GM08714 (cell line): ENCODE data around the gene AP1G1.
"Not testable (repeated sequence)": the region's sequence is repeated elsewhere in the genome, so short reads cannot be mapped to it uniquely, and the experiment has no call there.

ENCODE experiments used
- H3K4me3 ChIP-seq: fragments of 200-500 bp; sonication (Bioruptor generic); 2 replicates; pipeline ENCODE4 v1.5.1; 2014; ENCODE audit warnings: mild to moderate bottlenecking, low read length, inconsistent platforms
- ZNF274 ChIP-seq: IDR thresholded peaks from 2 replicates; pipeline ENCODE4 v1.6.1; 2012; ENCODE audit warnings: mild to moderate bottlenecking, low read depth, low read length

The AP1G1 gene

DNA sequence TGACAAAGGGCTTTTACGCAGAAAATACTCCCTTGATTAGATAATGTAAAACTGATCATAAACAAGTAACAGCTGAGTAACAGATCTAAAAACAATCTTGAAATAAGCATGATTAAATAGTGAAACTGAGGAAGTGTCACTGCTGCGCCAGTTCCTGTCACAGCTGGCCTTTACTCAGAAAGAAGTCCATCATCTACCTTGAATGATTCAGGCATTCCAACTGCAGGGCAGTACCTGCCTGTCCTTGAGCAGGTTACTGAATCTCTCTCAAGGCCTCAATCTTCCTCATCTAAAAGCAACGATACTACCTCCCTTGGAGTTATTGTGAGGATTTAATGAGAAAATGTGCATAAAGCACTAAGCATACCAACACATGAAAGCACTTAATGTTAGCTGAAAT is 96.8 kb downstream of the AP1G1 start:
- no peak overlapping the region for H3K4me3 ChIP-seq
- no peak for TF ChIP-seq ZNF274

DNA sequence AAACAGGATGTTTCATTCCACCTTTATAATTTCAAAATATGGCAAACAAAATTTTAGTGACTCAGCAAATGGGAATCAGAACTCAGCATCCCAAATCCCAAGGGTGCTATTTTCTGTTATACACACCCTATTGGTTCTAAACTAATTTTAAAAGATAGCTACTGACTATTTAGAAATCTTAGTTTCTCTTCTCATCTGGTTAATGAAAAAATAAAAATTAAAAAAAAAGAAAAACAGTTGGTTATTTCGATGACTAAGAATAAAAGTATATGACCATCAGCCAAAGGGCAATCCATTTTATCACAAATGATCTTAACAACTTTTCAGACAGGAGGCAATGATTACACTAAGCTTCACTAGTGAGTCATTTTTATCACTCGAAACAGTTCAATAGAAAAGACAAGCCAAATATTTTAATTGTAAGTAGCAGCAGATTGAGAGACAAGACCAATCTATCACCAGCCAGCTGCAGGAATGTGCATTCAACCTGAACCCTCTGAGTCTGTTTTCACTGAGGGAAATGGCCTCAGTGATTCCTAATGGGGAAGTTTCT is 99.3 kb downstream of the AP1G1 start:
- no peak overlapping the region for H3K4me3 ChIP-seq
- no peak for TF ChIP-seq ZNF274

DNA sequence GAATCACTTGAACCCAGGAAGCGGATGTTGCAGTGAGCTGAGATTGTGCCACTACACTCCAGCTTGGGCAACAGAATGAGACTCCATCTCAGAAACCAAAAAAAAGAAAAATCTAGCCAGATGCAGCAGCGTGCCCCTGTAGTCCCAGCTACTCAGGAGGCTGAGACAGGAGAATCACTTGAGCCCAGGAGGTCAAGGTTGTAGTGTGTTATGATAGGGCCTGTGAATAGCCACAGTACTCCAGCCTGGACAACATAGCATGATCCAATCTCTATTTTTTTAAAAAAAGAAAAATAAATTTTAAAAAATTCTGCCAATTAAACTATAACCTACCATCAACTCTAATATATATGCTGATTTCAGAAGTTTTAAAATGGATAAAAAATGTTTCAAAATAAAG is 99.9 kb downstream of the AP1G1 start:
- TF ChIP-seq ZNF274, result no peak

DNA sequence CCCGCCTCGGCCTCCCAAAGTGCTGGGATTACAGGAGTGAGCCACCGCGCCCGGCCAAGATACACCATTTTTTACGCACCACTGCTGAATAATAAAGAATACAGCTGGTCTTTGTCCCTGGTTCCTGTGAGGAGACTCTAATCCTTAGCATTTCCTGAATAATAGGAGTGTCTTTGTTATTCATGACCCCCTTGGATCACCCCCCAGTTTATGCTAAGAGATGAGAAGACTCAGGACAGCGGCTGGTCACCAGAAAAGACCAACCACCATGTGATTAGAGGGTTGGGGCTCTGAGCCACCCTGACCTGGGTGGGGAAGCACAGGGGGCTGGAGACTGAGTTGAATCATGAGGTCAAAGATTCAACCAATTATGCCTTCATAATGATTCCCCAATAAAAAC is 101.4 kb downstream of the AP1G1 start:
- no peak overlapping the region for H3K4me3 ChIP-seq
- TF ChIP-seq ZNF274, result no peak

More for the DNA sequence above, 99.9 kb downstream of the AP1G1 start:
- H3K4me3 ChIP-seq, result no peak overlapping the region

DNA sequence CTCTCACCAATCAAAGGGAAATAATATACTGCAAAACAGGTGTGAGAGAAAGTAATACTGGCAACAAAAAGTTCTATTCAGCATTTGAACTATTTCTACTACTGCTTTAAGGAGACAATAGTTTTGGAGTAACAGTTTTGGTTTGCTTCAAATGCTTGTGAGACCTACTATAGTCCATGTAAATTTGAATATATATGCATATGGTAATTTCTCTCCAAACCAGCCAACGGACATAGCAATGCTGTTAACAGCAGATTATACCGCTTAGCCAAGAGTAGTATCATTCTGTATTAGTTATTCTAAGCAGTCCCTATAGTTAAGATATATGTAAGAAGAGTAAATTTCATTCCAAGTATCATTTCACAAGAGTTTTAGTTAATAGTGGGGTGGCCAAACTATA is 102.6 kb downstream of the AP1G1 start:
- H3K4me3 ChIP-seq, result no peak overlapping the region
- no peak for TF ChIP-seq ZNF274

DNA sequence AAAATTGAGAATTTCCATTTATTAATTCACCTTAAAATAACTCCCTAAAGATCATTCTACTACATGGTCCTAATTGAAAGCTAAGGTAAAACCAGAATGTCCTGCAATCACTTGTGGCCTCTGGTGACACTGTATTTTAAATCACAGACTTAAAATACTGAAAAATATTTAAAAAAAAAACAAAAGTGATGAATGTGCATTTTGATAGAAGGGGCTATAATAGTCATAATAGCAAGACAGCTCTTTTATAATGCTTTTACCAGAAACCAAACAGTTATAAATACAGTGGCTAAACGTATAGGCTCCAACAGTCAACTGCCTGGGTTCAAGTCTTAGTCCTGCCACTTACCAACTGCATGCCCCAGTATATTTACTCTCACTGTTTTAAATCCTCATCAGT is 105.3 kb downstream of the AP1G1 start:
- TF ChIP-seq ZNF274, result no peak
- H3K4me3 ChIP-seq, result no peak overlapping the region

DNA sequence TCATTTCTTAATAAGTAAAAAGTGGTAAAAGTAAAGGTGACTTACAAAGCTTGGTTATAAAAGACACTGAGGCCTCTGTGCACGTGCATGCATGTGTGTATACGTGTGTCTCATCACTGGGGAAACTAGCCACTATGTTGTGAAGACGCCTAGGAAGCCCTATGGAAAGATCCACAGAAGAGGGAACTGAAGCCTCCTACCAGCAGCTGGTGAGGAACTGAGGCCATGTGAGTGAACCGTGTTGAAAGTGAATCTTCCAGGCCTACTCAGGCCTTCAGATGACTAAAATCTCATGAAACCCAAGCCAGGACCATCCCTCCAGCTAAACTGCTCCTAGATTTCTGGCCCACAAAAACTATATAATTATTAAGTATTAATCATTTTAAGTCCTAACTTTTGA is 107.8 kb downstream of the AP1G1 start:
- H3K4me3 ChIP-seq, result no peak overlapping the region
- no peak for TF ChIP-seq ZNF274

DNA sequence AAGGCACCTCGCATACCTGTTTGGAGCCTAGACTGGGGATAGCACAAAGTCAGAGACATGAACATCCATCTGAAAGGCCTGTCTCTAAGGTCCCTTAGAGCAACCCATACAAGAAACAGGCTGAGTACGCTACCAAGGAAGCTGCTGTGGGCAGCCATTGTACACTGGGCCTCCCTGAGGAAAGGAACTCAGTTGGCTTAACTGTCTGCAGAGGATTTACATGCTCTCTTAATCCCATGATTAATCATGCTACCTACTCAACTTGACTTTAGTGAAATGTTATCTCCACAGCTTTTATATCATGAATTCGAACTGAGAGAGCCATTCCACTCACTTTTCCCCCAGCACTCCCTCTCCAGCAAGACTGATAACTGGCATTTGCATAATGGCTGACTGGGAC is 110.1 kb downstream of the AP1G1 start:
- H3K4me3 ChIP-seq, result no peak overlapping the region
- no peak for TF ChIP-seq ZNF274

DNA sequence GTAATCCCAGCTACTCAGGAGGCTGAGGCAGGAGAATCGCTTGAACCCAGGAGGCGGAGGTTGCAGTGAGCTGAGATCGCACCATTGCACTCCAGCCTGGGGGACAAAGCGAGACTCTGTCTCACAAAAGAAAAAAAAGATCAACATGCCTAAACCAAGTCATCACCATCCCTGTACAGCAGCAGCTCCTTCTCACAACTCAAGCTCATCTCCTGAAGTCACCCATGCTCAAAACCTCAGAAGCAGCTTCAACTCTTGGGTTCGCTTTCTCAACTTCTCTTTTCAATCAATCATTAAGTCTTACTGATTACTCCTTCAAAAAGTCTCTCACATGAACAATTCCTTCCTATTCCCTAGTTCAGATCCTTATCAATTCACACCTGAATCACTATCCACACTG is 115.5 kb downstream of the AP1G1 start:
- no peak overlapping the region for H3K4me3 ChIP-seq
- TF ChIP-seq ZNF274, result no peak

DNA sequence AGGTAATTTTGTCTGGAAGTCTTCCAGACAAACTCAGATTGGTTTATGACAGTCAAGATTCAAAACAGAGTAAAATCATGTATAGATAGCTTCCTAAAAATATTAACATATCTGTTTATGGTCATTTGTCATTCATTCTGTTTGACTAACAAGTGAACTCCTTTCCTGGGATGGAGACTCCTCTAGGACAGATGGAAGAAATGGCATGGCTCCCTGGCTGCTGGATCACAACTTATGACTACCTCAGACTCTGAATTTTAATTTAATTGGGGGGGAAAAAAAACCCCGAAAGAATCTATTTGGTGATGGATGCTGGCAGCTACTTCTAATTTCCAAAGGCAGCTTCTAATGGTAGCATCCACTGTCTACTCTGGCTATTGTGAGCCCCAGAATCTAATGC is 118.7 kb downstream of the AP1G1 start:
- H3K4me3 ChIP-seq, result no peak overlapping the region
- no peak for TF ChIP-seq ZNF274

DNA sequence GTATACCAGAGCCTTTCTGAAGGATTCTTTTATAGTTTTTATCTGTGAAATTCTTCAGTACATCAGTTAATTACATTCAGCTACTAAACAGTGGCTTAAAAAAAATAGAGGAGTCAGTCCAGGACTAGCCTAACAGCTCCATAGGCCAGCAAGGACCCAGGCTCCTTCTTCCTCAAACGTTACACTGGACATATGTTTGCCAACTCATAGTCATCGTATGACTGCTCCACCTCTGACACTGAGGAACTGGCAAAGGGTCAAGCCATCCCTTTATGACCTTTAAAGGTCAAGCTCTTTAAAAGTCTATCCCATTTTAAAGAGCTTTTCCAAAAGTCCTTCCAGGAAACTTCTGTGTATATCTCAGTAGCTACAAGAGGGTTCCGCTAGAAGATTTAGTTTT is 120.8 kb downstream of the AP1G1 start:
- no peak overlapping the region for H3K4me3 ChIP-seq
- no peak for TF ChIP-seq ZNF274

DNA sequence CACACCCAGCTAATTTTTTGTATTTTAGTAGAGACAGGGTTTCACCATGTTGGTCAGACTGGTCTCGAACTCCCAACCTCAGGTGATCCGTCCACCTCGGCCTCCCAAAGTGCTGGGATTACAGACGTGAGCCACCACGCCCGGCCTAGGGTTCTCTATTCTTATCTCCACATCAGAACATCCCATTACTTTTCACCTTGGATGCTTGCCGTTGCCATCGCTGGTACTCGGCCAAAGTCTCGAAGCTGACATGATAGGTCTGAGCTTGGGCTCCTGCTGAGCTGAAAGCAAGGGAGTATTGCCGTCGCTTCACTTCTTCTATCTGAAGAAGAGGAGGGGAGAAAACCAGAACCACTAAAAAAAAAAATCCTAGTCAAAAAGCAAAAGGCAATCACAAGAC is 124.4 kb downstream of the AP1G1 start:
- not testable (repeated sequence) for H3K4me3 ChIP-seq

DNA sequence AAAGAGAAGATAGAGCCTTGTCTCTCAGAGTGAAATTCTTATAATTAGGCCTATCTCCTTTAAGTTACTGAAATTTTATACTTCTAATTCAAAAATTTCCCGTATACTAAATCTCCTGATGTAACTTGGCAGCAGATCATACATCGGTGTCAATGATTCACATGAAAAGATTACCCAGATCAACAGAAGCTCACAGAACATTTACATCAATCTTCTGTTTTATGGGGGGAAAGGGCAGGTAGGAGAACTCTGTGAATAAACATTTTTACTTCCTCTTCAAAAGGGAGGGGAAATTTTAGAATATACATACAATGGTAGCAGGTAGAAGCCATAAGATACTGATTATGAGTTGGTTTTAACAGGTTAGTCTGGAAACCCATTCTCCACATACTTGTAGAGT is 127.3 kb downstream of the AP1G1 start:
- no peak overlapping the region for H3K4me3 ChIP-seq
- no peak for TF ChIP-seq ZNF274
